Adrenal gland (tissue), 12 donors: Measurements from ENCODE around the gene LYPD6. TPM values are rescaled to one million over a fixed set of nuclear protein-coding genes. Genes with fewer than 3 reads are reported as not detected.

Source experiments
- DNase-seq, 7 donors: peaks; one replicate each; pipeline ENCODE4 v3.0.0-alpha.2; 2019 to 2020
- H3K27ac ChIP-seq, 5 donors: fragments of 200-600 bp; sonication (generic) in 4 of 5; 1 replicate in 3 of 5; 2 replicates in 2 of 5; pipeline versions ENCODE4 v1.5.1 to v1.8.0; 2016 to 2020; ENCODE audit warnings: mild to moderate bottlenecking in 1 of 5
- H3K27me3 ChIP-seq: fragments of 200-600 bp; 2 replicates; pipeline ENCODE4 v1.8.0; 2021
- H3K36me3 ChIP-seq, 2 donors: fragments of 200-600 bp; replicated peaks in 1 of 2; 1 replicate in 1 of 2; 2 replicates in 1 of 2; pipeline versions ENCODE4 v1.5.1 to v1.8.0; 2018 to 2022
- H3K4me1 ChIP-seq, 2 donors: fragments of 200-600 bp; replicated peaks in 1 of 2; 1 replicate in 1 of 2; 2 replicates in 1 of 2; pipeline versions ENCODE4 v1.5.1 to v1.8.0; 2018 to 2021
- H3K4me3 ChIP-seq, 4 donors: fragments of 200-600 bp; sonication (generic) in 3 of 4; one replicate each; pipeline ENCODE4 v1.5.1; 2016 to 2018
- H3K9me3 ChIP-seq, 3 donors: fragments of 200-600 bp; sonication (generic) in 1 of 3; replicated peaks in 1 of 3; 1 replicate in 2 of 3; 2 replicates in 1 of 3; pipeline versions ENCODE4 v1.5.1 to v1.8.0; 2016 to 2021
- POLR2A ChIP-seq, 2 donors: fragments of 450-650 bp; IDR thresholded peaks; one replicate each; pipeline ENCODE4 v1.6.1; 2017; ENCODE audit warnings: antibody characterized with exemption in 2 of 2, mild to moderate bottlenecking in 2 of 2, moderate library complexity in 1 of 2
- WGBS, 4 donors: extraction: QIAGEN DNeasy Blood & Tissue Kit in 2 of 4; methylation state at CpG; one replicate each; pipeline versions ENCODE4 v1.1.5 to v1.1.7; 2013 to 2017; 5-methylcytosine and 5-hydroxymethylcytosine counted together
- intact Hi-C, 2 donors: fragments of 100-400 bp; cut with DNase I; formaldehyde crosslinking; loops; one replicate each; pipeline versions ENCODE4 v1.14.1 to v1.15.0; 2022 to 2023
- polyA plus RNA-seq, 3 donors: library from polyadenylated mRNA; stranded (reverse); fragments of 200-250 nt in 2 of 3; fragments of 350-450 nt in 1 of 3; fragmentation: Illumina TruSeq in 1 of 3; extraction: RNeasy Lipid Tissue Mini Kit (QIAGEN cat#74804) in 1 of 3; gene quantifications; one replicate each; pipeline ENCODE4 v1.2.3, GENCODE V29; 2013 to 2014
- total RNA-seq, 9 donors: library from RNA; depleted of rRNA in 4 of 9; stranded (reverse); fragments of >200 nt in 4 of 9; fragments of 120-200 nt in 1 of 9; fragmentation: NEBNext Ultra II Directional in 1 of 9; extraction: Animal tissue kit (Norgen Biotek cat#: 25700) in 1 of 9; gene quantifications; one replicate each; pipeline versions ENCODE4 v1.1.0 to v1.2.4, GENCODE V29; 2013 to 2023
- TF ChIP-seq, protein P1 (sequence below), 6 experiments: fragments of 450-650 bp in 4 of 6; fragments of 200-600 bp in 2 of 6; sonication (generic) in 1 of 6; IDR thresholded peaks; 1 replicate in 5 of 6; 2 replicates in 1 of 6; pipeline versions ENCODE4 v1.5.1 to v1.8.0; 2016 to 2021; ENCODE audit warnings: antibody characterized with exemption in 6 of 6, mild to moderate bottlenecking in 2 of 6, moderate library complexity in 1 of 6
- donor health status: healthy with polysubstance abuse.
- donor health status: Bipolar disorder and iron deficiency.
- donor health status: DM: yes; HTN: yes; CAD: no.
- donor health status: DM: no; HTN: no; CAD: no.
- donor health status: DM: no; HTN: no; CAD: no.
- donor health status: DM: yes; HTN: yes; CAD: no.

LYPD6 gene
- total and polyA plus RNA-seq, 12 donors: 0.06 to 1.2 (median 0.16) TPM; not detected in 4

DNA sequence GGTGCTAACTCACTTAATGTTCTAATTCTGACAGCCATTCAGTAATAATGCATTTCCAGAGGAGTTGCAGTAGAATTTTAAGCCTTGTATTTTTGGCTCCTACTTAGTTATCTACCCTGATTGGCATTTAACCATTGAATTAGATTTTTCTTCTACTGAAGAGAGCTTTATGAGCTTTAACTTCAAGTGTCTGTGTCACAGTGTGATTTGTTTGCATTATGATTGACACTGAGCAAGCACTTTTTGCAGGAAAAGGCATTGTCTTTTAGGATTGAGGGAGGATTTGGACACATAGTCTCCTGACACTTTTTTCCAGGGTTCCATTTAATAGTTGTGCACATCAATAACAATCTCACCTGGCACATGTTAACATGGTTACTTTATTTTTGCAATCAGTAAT is 26.7 kb downstream of the LYPD6 start:
- H3K4me3 ChIP-seq: no peak overlapping the region
- intact Hi-C loops: no loop called here
- TF ChIP-seq POLR2A (IDR thresholded peaks at IDR 0.05): no peak
- TF ChIP-seq, protein P1, sequence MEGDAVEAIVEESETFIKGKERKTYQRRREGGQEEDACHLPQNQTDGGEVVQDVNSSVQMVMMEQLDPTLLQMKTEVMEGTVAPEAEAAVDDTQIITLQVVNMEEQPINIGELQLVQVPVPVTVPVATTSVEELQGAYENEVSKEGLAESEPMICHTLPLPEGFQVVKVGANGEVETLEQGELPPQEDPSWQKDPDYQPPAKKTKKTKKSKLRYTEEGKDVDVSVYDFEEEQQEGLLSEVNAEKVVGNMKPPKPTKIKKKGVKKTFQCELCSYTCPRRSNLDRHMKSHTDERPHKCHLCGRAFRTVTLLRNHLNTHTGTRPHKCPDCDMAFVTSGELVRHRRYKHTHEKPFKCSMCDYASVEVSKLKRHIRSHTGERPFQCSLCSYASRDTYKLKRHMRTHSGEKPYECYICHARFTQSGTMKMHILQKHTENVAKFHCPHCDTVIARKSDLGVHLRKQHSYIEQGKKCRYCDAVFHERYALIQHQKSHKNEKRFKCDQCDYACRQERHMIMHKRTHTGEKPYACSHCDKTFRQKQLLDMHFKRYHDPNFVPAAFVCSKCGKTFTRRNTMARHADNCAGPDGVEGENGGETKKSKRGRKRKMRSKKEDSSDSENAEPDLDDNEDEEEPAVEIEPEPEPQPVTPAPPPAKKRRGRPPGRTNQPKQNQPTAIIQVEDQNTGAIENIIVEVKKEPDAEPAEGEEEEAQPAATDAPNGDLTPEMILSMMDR (IDR thresholded peaks at IDR 0.05): no peak
- no peaks in the 10 kb centered on the region for H3K9me3 ChIP-seq
- no peaks in the 10 kb centered on the region for H3K36me3 ChIP-seq
- H3K27me3 ChIP-seq: no peaks in the 10 kb centered on the region
- H3K27ac ChIP-seq: no peak overlapping the region
- no peak for DNase-seq
- H3K4me1 ChIP-seq: no peaks in the 10 kb centered on the region

- Histone ChIP-seq H3K4me3 (no peak overlapping the region), H3K4me1 (no peaks in the 10 kb centered on the region), H3K9me3 (no peaks in the 10 kb centered on the region), H3K27ac (no peak overlapping the region), H3K27me3 (no peaks in the 10 kb centered on the region), H3K36me3 (no peaks in the 10 kb centered on the region)
- intact Hi-C loops: no loop called here
- TF ChIP-seq, protein P1 (IDR thresholded peaks at IDR 0.05): no peak
- no peak for TF ChIP-seq POLR2A (IDR thresholded peaks at IDR 0.05)
- WGBS, 4 donors: 33 to 67% (median 44%) methylated on average over 1 of the region's 1 CpG; no CpG with 5 or more reads in 1 of the 4 donors
- DNase-seq: no peak
Observed at GRCh38 chr2:149360106-149360505, 29.7 kb downstream of the LYPD6 start.

- Histone ChIP-seq H3K9me3 (no peaks in the 10 kb centered on the region), H3K27me3 (no peaks in the 10 kb centered on the region), H3K4me3 (no peak overlapping the region), H3K27ac (no peak overlapping the region), H3K36me3 (no peaks in the 10 kb centered on the region), H3K4me1 (no peaks in the 10 kb centered on the region)
- TF ChIP-seq POLR2A (IDR thresholded peaks at IDR 0.05): no peak
- TF ChIP-seq, protein P1 (IDR thresholded peaks at IDR 0.05): no peak
- WGBS, 4 donors: 38 to 57% (median 47%) methylated on average over 1 of the region's 1 CpG
- DNase-seq: no peak
- intact Hi-C loops: no loop called here
Observed at GRCh38 chr2:149363958-149364357, 33.6 kb downstream of the LYPD6 start.

DNA sequence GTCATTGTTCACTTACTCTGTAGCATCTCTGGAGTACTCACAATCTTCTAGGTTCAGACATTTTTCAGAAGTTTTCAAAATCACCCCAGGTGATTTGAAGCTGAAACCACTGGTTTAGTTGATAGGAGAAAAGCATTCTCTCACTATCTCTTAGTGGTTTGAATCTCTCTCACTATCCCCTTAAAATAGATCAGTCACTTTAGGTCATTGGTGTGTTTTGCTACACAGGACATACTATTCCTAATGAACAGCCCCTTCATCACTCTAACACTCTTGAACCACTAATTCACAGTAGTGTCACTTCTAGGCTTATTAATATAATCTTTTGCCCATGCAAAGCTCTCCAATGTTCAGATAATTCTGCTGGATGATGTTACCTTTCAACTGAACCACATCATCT is 34.5 kb downstream of the LYPD6 start:
- no peaks in the 10 kb centered on the region for H3K9me3 ChIP-seq
- intact Hi-C loops: no loop called here
- no peaks in the 10 kb centered on the region for H3K4me1 ChIP-seq
- no peaks in the 10 kb centered on the region for H3K36me3 ChIP-seq
- no peak overlapping the region for H3K4me3 ChIP-seq
- no peak for DNase-seq
- TF ChIP-seq, protein P1 (IDR thresholded peaks at IDR 0.05): no peak
- no peak for TF ChIP-seq POLR2A (IDR thresholded peaks at IDR 0.05)
- H3K27me3 ChIP-seq: no peaks in the 10 kb centered on the region
- no peak overlapping the region for H3K27ac ChIP-seq
